ENCODE results near the gene ABCG8.

ABCG8 gene

GRCh38 chr2:43819491-43820163 is 19.1 kb upstream of the ABCG8 start:
- WGBS (ENCODE audit: extremely low coverage, insufficient coverage, low lambda C conversion rate), result no CpG with 5 or more reads among the region's 7 CpGs
- H3K4ac ChIP-seq (ENCODE audit: low read depth, low read length), result no peak overlapping the region
- no peaks in the 10 kb centered on the region for H3K36me3 ChIP-seq (ENCODE audit: control insufficient read depth, insufficient read depth, low read length)
- no peaks in the 10 kb centered on the region for H3K4me1 ChIP-seq (ENCODE audit: control insufficient read depth, low read depth, low read length)
- H3K79me2 ChIP-seq (ENCODE audit: control insufficient read depth, insufficient read depth, low read length), result no peaks in the 10 kb centered on the region
- H2BK5ac ChIP-seq (ENCODE audit: low read length), result no peak overlapping the region
- H2BK15ac ChIP-seq (replicated peaks; ENCODE audit: low read depth), result no peak overlapping the region
- no peak overlapping the region for H3K4me2 ChIP-seq (ENCODE audit: low read length)
- no peak overlapping the region for H3K56ac ChIP-seq (ENCODE audit: low read length)
- no peak for DNase-seq
- H3K23ac ChIP-seq (ENCODE audit: low read length), result no peak overlapping the region
- H2BK120ac ChIP-seq (ENCODE audit: low read depth, low read length), result no peak overlapping the region
- no peak overlapping the region for H4K5ac ChIP-seq (ENCODE audit: low read length)
- H3K79me1 ChIP-seq (ENCODE audit: low read length), result no peaks in the 10 kb centered on the region
- no peak overlapping the region for H3K9ac ChIP-seq (ENCODE audit: low read length)
- no peak overlapping the region for H4K8ac ChIP-seq (ENCODE audit: low read depth, low read length)
- H2AK5ac ChIP-seq (ENCODE audit: low read length), result no peak overlapping the region
- no peaks in the 10 kb centered on the region for H3K27me3 ChIP-seq (ENCODE audit: insufficient read depth, low read length, poor library complexity)
- no peak overlapping the region for H3K27ac ChIP-seq (ENCODE audit: low read depth, low read length)
- H3K18ac ChIP-seq (ENCODE audit: low read length), result no peak overlapping the region
- no peak overlapping the region for H3K4me3 ChIP-seq (ENCODE audit: low read length)

GRCh38 chr2:43822839-43823238 is 15.9 kb upstream of the ABCG8 start:
- Histone ChIP-seq H2BK5ac (ENCODE audit: low read length) (no peak overlapping the region), H4K8ac (ENCODE audit: low read depth, low read length) (no peak overlapping the region), H2AK5ac (ENCODE audit: low read length) (no peak overlapping the region), H3K4me1 (ENCODE audit: control insufficient read depth, low read depth, low read length) (no peaks in the 10 kb centered on the region), H3K56ac (ENCODE audit: low read length) (no peak overlapping the region), H3K27ac (ENCODE audit: low read depth, low read length) (no peak overlapping the region), H3K23ac (ENCODE audit: low read length) (no peak overlapping the region), H3K4ac (ENCODE audit: low read depth, low read length) (no peak overlapping the region), H3K4me3 (ENCODE audit: low read length) (no peak overlapping the region), H3K79me1 (ENCODE audit: low read length) (no peaks in the 10 kb centered on the region), H3K9ac (ENCODE audit: low read length) (no peak overlapping the region), H3K27me3 (ENCODE audit: insufficient read depth, low read length, poor library complexity) (no peaks in the 10 kb centered on the region), H3K4me2 (ENCODE audit: low read length) (no peak overlapping the region), H4K5ac (ENCODE audit: low read length) (no peak overlapping the region), H3K18ac (ENCODE audit: low read length) (no peak overlapping the region), H2BK15ac (replicated peaks; ENCODE audit: low read depth) (no peak overlapping the region), H3K36me3 (ENCODE audit: control insufficient read depth, insufficient read depth, low read length) (no peaks in the 10 kb centered on the region), H3K79me2 (ENCODE audit: control insufficient read depth, insufficient read depth, low read length) (no peaks in the 10 kb centered on the region), H2BK120ac (ENCODE audit: low read depth, low read length) (no peak overlapping the region)
- no CpG with 5 or more reads among the region's 7 CpGs for WGBS (ENCODE audit: extremely low coverage, insufficient coverage, low lambda C conversion rate)
- no peak for DNase-seq

- Histone ChIP-seq H3K27ac (ENCODE audit: low read depth, low read length) (no peak overlapping the region), H2AK5ac (ENCODE audit: low read length) (no peak overlapping the region), H3K79me2 (ENCODE audit: control insufficient read depth, insufficient read depth, low read length) (no peaks in the 10 kb centered on the region), H3K56ac (ENCODE audit: low read length) (no peak overlapping the region), H2BK15ac (replicated peaks; ENCODE audit: low read depth) (no peak overlapping the region), H3K4me3 (ENCODE audit: low read length) (no peak overlapping the region), H3K79me1 (ENCODE audit: low read length) (no peaks in the 10 kb centered on the region), H3K9ac (ENCODE audit: low read length) (no peak overlapping the region), H4K8ac (ENCODE audit: low read depth, low read length) (no peak overlapping the region), H3K18ac (ENCODE audit: low read length) (no peak overlapping the region), H3K4me1 (ENCODE audit: control insufficient read depth, low read depth, low read length) (no peaks in the 10 kb centered on the region), H2BK5ac (ENCODE audit: low read length) (no peak overlapping the region), H3K23ac (ENCODE audit: low read length) (no peak overlapping the region), H3K4me2 (ENCODE audit: low read length) (no peak overlapping the region), H2BK120ac (ENCODE audit: low read depth, low read length) (no peak overlapping the region), H3K27me3 (ENCODE audit: insufficient read depth, low read length, poor library complexity) (no peaks in the 10 kb centered on the region), H3K4ac (ENCODE audit: low read depth, low read length) (no peak overlapping the region), H4K5ac (ENCODE audit: low read length) (no peak overlapping the region), H3K36me3 (ENCODE audit: control insufficient read depth, insufficient read depth, low read length) (no peaks in the 10 kb centered on the region)
- no CpG with 5 or more reads among the region's 11 CpGs for WGBS (ENCODE audit: extremely low coverage, insufficient coverage, low lambda C conversion rate)
- no peak for DNase-seq
Observed at GRCh38 chr2:43823751-43824150, 15.0 kb upstream of the ABCG8 start.

GRCh38 chr2:43824512-43824911 is 14.3 kb upstream of the ABCG8 start:
- Histone ChIP-seq H3K27ac (ENCODE audit: low read depth, low read length) (no peak overlapping the region), H2BK120ac (ENCODE audit: low read depth, low read length) (no peak overlapping the region), H4K5ac (ENCODE audit: low read length) (no peak overlapping the region), H3K4me2 (ENCODE audit: low read length) (no peak overlapping the region), H3K23ac (ENCODE audit: low read length) (no peak overlapping the region), H3K36me3 (ENCODE audit: control insufficient read depth, insufficient read depth, low read length) (no peaks in the 10 kb centered on the region), H3K56ac (ENCODE audit: low read length) (no peak overlapping the region), H3K4me3 (ENCODE audit: low read length) (no peak overlapping the region), H2AK5ac (ENCODE audit: low read length) (no peak overlapping the region), H3K27me3 (ENCODE audit: insufficient read depth, low read length, poor library complexity) (no peaks in the 10 kb centered on the region), H3K79me1 (ENCODE audit: low read length) (no peaks in the 10 kb centered on the region), H2BK5ac (ENCODE audit: low read length) (no peak overlapping the region), H3K79me2 (ENCODE audit: control insufficient read depth, insufficient read depth, low read length) (no peaks in the 10 kb centered on the region), H3K9ac (ENCODE audit: low read length) (no peak overlapping the region), H3K18ac (ENCODE audit: low read length) (no peak overlapping the region), H2BK15ac (replicated peaks; ENCODE audit: low read depth) (no peak overlapping the region), H3K4me1 (ENCODE audit: control insufficient read depth, low read depth, low read length) (no peaks in the 10 kb centered on the region), H3K4ac (ENCODE audit: low read depth, low read length) (no peak overlapping the region), H4K8ac (ENCODE audit: low read depth, low read length) (no peak overlapping the region)
- no CpG with 5 or more reads among the region's 2 CpGs for WGBS (ENCODE audit: extremely low coverage, insufficient coverage, low lambda C conversion rate)
- DNase-seq, result no peak

- no peak overlapping the region for H2BK5ac ChIP-seq (ENCODE audit: low read length)
- no peak overlapping the region for H3K4ac ChIP-seq (ENCODE audit: low read depth, low read length)
- no peak overlapping the region for H3K9ac ChIP-seq (ENCODE audit: low read length)
- H3K4me1 ChIP-seq (ENCODE audit: control insufficient read depth, low read depth, low read length), result no peaks in the 10 kb centered on the region
- H4K5ac ChIP-seq (ENCODE audit: low read length), result no peak overlapping the region
- H2AK5ac ChIP-seq (ENCODE audit: low read length), result no peak overlapping the region
- H3K36me3 ChIP-seq (ENCODE audit: control insufficient read depth, insufficient read depth, low read length), result no peaks in the 10 kb centered on the region
- no peak overlapping the region for H4K8ac ChIP-seq (ENCODE audit: low read depth, low read length)
- no peak overlapping the region for H3K4me2 ChIP-seq (ENCODE audit: low read length)
- no peaks in the 10 kb centered on the region for H3K79me1 ChIP-seq (ENCODE audit: low read length)
- no CpG with 5 or more reads among the region's 12 CpGs for WGBS (ENCODE audit: extremely low coverage, insufficient coverage, low lambda C conversion rate)
- no peak overlapping the region for H3K23ac ChIP-seq (ENCODE audit: low read length)
- H3K56ac ChIP-seq (ENCODE audit: low read length), result no peak overlapping the region
- no peaks in the 10 kb centered on the region for H3K79me2 ChIP-seq (ENCODE audit: control insufficient read depth, insufficient read depth, low read length)
- DNase-seq, result no peak
- H3K4me3 ChIP-seq (ENCODE audit: low read length), result no peak overlapping the region
- H3K18ac ChIP-seq (ENCODE audit: low read length), result no peak overlapping the region
- no peak overlapping the region for H3K27ac ChIP-seq (ENCODE audit: low read depth, low read length)
- no peaks in the 10 kb centered on the region for H3K27me3 ChIP-seq (ENCODE audit: insufficient read depth, low read length, poor library complexity)
- H2BK15ac ChIP-seq (replicated peaks; ENCODE audit: low read depth), result no peak overlapping the region
- no peak overlapping the region for H2BK120ac ChIP-seq (ENCODE audit: low read depth, low read length)
Observed at GRCh38 chr2:43824951-43825493, 13.7 kb upstream of the ABCG8 start.

- H3K18ac ChIP-seq (ENCODE audit: low read length), result no peak overlapping the region
- no peak overlapping the region for H2BK5ac ChIP-seq (ENCODE audit: low read length)
- H3K4me1 ChIP-seq (ENCODE audit: control insufficient read depth, low read depth, low read length), result no peaks in the 10 kb centered on the region
- H3K23ac ChIP-seq (ENCODE audit: low read length), result no peak overlapping the region
- no peaks in the 10 kb centered on the region for H3K79me2 ChIP-seq (ENCODE audit: control insufficient read depth, insufficient read depth, low read length)
- no peak overlapping the region for H3K4ac ChIP-seq (ENCODE audit: low read depth, low read length)
- H2AK5ac ChIP-seq (ENCODE audit: low read length), result no peak overlapping the region
- H3K36me3 ChIP-seq (ENCODE audit: control insufficient read depth, insufficient read depth, low read length), result no peaks in the 10 kb centered on the region
- H3K27ac ChIP-seq (ENCODE audit: low read depth, low read length), result no peak overlapping the region
- no peak overlapping the region for H2BK15ac ChIP-seq (replicated peaks; ENCODE audit: low read depth)
- no peak overlapping the region for H2BK120ac ChIP-seq (ENCODE audit: low read depth, low read length)
- no peak overlapping the region for H4K5ac ChIP-seq (ENCODE audit: low read length)
- H3K9ac ChIP-seq (ENCODE audit: low read length), result no peak overlapping the region
- H3K4me3 ChIP-seq (ENCODE audit: low read length), result no peak overlapping the region
- no peaks in the 10 kb centered on the region for H3K79me1 ChIP-seq (ENCODE audit: low read length)
- WGBS (ENCODE audit: extremely low coverage, insufficient coverage, low lambda C conversion rate), result no CpG with 5 or more reads among the region's 3 CpGs
- H3K27me3 ChIP-seq (ENCODE audit: insufficient read depth, low read length, poor library complexity), result no peaks in the 10 kb centered on the region
- H3K56ac ChIP-seq (ENCODE audit: low read length), result no peak overlapping the region
- no peak overlapping the region for H4K8ac ChIP-seq (ENCODE audit: low read depth, low read length)
- no peak for DNase-seq
- no peak overlapping the region for H3K4me2 ChIP-seq (ENCODE audit: low read length)
Observed at GRCh38 chr2:43825841-43826240, 12.9 kb upstream of the ABCG8 start.

Data from mesendoderm (in vitro differentiated cells).